ENCODE results near the gene KLHDC8B.
A peak's percentile ranks its signal among the peaks of the same experiment; 100 is the strongest.

The KLHDC8B gene

DNA sequence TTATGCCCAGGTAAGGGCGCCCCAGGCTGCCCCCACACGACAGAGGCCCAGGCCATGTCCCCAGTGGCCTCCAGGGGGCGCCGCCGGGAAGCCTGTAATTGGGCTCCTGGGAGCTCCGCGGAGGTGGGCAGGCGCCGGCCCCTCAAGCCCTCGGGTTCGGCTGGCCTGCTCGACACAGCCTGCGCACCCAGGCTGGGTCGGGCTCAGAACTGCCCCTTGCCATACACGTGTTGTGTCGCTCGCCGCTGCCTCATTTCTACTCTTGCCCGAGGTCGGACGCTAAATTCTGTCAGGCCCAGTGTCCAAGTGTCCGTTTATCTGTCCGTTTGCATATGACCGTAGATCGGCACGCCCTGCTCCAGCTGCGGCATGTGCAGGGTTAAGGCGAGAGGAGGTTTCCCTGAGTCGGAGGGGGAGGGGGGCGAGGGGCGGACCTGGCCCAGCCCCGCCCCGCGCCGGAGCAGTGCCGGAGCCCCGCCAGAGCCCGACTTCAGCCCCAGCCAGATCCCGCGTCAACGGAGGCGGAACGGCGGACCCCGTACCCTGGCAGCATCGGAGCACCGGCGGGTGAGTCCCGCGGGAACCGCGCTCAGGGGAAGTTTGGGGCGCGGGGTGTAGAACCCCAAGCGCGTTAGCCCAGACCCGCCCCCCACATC is at the start of gene KLHDC8B:
Gene KLHDC8B (plus strand): TSS at position 480 of the 656 bp plus-strand sequence. CDS start 1,172 bp downstream, outside the sequence.
- peak; percentile 86 for DNase-seq

DNA sequence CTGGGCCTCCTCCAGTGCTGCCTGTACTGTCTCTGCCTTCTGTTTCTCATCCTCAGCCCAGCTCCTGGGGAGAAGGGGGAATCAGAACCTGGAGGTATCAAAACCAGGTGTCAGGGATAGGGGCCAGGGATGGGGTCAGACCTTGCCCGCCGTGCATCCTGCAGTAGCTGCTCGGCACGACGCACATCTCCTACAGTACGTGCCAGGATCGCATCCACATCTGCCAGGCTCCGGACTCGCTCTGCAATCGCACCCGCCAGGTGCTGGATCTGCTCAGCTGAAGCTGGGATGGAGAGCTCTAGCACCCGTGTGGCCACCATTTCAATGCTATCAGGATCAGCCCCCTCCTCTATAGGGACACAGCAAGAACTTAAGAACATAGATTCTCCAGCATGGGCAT is 49.4 kb upstream of the KLHDC8B start:
- DNase-seq = no peak

DNA sequence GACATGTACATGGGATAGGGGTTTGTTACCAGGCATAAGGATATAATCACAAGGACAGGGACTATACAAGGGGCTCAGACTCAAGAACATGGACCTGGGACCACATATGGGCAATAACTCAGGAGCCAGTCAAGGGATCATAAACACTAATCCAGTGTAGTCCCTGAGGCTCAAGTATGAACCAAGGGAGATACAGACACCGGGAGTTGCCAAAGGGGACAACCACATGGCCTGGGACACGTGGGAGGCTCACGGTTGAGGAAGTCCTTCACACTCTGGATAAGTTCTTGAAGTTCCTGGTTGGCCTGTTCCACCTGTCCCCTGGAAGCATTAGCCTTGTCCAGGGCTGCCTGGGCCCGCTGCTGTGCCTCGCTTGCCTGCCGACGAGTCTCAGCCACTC is 48.9 kb upstream of the KLHDC8B start:
- DNase-seq = no peak

DNA sequence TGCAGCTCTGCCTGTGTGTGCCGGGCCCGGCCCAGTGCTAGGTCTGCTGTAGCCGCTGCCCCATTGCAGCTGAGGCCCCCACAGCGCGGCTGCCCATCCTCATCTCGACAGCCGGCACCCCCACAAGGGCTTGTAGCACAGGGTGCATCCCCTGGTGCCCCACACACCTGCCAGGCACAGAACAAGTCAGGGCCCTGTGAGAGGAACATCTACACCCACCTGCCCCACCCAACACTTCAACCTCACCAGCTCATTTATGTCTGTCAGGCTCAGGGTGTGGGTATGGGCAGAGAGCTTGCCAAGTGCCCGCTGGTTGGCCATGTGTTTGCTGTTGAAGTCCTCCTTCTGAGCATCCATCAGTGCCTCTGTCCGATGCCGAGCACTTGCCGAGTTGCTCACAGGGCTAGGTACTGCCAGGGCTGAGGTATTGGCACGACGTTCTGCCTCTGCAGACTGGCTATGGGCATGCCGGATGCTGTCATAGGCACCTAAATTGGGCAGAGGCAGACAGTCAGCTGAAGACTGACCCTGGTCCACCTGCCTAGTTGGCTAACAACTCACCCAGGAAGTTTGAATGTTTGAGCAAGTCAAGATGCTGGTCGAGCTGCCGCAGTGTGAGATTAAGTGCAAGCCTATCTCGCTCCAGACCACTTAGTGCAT is 48.4 kb upstream of the KLHDC8B start:
- no peak for DNase-seq

DNA sequence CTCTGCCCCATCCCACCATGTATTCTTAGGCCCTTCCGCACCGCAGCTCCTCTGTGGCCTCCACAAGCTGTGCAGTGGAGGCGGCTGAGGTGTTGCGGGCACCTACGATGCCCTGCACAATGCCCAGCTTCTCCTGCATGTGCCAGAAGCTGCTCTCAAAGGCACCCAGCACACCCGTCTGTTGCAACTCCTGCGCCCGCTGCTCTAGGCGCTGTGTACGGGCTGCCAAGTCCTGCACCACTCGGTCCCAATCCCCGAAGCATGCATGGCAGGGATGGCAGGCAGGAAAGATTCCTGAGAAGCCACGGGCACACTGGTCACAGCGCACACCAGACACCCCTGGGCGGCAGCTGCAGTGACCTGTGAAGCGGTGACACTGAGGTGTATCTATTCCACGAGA is 47.7 kb upstream of the KLHDC8B start:
- DNase-seq = no peak

DNA sequence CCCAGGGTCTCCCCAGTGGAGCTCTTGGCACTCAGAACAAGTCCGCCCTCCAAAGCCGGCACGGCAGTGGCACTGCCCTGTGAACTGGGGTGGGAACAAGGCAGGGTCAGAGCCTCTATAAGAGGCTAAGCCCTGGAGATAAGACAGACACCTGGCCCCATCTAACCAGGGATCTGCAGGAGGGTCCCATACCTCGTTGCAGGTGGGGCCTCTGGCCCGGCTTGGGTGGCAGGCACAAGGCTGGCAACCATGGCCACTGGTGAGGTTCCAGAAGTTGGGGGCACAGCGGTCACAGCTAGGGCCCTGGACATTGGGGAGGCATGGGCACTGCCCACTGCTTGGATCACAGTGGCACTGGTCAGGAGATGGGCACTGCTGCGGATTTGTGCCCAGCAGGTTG is 47.2 kb upstream of the KLHDC8B start:
- DNase-seq = no peak

DNA sequence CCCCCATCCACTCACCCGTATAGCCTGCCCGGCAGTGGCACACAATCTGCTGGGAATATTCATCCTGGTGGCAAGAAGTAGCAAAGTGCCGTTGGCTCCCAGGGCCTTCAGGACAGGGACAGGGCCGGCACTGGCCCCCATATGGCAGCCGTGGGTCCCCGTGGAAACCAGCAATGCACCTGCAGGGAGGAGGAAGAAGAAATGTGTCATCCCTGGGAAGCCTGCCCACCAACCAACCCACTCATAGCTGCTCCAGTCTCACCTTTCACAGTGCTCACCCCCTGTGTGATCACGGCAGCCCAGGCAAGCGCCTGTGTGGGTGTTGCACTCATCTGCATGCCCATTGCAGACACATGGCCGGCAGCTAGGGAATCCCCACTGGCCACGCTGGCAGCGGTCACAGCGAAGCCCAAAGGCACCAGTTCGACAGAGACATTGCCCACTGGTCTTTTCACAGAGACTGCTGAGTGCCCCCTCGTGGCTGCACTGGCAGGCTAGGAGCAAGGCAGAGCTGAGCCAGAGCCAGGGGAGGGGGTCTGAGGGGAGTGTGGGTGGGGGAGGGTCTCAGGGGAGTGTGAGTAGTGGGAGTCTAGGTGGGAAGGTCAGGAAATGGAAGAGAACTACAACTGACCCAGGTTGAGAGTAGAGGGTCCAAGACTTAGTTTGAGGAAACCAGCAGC is 46.3 kb upstream of the KLHDC8B start:
- DNase-seq = no peak

DNA sequence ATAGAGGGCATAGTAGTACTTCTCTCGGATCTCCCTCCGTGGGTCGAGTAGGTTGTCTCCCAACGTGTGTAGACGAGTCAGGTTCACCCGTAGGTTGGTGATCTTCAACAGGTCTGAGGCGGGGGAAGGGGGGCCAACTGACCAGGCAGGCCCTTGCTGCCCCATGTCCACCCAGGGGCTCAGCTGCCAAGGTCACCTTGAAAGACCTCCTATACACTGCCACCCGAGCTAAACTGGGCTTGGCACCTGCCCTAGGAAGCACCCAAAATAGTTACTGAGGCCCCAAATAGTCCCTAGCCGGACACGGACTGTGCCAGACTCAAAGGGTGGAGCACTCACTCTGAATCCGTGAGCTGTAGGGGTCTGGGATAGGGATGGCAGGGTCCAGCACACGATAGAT is 40.4 kb upstream of the KLHDC8B start:
- no peak for DNase-seq

DNA sequence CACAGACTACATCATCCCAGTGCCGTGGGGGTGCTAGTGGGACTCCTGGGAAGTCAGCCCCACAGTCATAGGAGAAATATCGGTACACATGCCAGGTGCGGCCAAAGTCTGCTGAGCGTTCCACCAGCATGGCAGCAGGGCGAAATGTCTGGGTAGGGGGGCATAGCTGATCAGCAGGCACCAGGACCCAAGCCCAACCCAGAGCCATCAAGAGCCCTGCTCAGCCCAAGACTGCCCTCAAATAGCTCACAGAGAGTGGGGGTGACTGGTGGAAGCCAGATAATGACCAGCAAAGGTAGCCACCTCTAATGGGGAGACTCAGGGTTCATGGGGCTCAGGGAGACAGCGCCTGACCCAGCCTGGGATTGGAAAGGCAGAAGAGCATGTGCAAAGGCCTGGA is 39.8 kb upstream of the KLHDC8B start:
- DNase-seq = no peak

DNA sequence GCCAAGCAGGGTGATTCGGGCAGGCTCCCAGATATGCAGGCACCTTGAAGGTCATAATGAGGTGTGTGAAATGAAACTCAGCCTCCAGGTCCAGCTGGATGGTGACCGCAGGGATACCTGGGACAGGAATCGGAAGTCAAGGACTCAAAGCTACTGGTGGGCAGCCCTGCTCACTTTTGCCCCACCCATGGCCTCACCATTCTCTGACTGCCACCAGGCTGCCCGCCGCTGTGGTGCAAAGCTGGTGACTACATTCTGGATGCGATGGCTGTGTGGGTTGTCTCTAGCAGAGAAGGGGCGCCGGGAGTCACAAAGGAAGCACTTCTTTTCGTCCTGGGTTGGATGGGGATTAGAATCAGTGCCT is 39.3 kb upstream of the KLHDC8B start:
- DNase-seq = no peak

DNA sequence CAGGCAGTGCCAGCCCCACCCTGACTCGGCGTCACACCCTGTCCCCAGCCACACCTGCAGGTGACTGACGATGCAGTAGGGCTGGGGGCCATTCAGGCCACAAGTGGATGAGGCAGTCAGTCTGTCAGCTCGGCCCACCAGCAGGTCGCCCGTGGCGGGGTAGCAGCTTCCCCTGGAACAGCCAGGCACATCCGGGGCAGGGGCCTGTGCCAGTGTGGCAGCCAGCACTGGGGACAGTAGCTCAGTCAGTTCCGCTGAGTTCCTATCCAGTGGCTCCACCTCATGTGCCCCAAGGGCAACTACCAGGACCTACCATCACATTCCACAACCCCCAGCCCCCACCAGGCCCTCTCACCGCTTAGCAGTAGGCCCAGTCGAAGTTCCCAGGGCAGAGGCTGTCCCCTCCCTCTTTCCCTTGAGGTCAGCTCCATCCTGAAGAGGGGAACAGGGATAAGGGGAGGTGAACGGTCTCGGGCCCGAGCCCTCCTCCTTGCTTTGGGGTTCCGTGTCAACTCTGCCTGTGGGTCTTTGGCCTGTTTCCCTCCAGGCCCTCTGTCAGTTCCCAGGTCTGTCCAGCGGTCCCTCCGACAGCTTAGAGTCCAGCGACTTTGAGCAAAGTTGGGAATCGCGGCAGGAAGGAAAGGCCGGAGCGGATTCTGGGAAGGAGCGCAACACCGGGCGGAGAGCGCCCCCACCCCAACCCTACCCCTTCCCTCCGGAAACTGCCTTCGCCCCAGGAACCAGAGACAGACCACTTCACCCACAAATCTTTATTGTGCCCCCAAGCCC is 38.8 kb upstream of the KLHDC8B start, which contains the start of gene LAMB2:
Gene LAMB2 (minus strand): TSS at position 614 of the 789 bp plus-strand sequence. CDS start 183 bp downstream, at position 431.
- no peak for DNase-seq

DNA sequence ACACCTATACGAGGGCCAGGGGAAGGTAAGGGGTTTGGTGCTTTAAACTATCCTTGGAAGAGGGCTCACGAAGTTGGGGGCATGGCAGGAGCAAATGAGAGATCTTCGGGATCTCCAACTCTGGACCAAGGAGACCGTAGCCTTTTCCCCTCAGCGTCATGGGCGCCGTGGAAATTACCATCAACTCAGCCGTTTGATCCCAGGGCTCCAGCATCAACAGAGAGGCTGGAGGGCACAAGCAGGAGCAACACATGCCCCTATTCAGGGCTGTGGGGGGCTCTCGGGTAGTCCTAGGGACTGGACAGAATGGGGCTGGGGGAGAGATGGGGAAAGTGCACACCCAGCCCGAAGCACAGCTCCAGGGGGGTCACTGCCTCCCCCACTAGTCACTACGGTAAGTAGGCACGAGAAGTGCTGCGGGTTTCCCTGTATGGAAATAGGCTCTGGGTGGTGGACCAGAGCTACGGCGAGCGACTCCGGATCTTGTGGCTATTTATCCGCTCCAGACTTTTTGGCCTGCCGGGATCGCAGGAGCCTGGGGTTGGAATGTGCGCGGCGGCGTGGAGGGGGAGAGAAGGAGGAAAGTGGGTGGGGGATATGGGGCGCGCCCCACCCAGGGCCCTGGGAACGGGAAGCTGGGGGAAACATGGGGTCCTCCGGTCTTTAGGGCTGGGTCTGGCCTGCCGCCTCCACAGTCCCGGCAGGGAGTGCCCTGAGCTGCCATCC is 38.0 kb upstream of the KLHDC8B start:
- no peak for DNase-seq

DNA sequence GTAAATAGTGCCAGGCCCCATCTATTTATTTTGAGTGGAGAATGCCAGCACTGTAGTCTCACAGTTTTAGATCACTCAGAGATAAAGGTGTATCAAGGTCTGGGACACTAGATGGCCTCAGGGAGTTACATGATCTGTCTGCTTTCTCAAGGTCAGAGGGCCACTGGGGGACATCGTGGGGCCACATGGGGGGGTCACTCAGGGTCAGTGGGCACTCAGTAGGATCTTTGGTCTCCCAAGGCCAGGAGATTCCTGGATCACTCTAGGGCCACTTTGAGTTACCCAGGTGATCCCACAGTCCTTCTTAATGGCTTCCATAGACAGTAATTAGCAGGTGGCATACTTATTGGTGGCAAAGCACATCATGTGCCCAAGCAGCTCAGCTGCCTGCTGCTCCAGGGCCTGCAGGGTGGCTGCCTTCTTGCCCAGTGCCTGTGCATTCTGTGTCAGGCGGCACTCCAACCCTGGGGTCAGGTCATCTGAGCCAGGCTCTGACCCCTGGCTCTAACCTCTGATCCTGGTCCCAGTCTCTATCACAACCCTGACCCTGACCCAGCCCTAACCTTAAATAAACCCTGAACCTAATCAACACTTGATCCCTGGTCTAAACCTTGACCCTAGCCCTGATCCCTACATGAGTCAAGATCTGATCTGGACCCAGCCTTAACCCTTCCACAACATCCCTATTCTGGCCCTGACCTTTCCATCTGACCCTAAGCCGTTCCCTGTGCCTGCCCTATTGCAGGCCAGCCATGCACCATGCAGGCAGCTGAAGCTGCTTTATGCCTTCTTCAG is 36.7 kb upstream of the KLHDC8B start:
- DNase-seq = no peak

DNA sequence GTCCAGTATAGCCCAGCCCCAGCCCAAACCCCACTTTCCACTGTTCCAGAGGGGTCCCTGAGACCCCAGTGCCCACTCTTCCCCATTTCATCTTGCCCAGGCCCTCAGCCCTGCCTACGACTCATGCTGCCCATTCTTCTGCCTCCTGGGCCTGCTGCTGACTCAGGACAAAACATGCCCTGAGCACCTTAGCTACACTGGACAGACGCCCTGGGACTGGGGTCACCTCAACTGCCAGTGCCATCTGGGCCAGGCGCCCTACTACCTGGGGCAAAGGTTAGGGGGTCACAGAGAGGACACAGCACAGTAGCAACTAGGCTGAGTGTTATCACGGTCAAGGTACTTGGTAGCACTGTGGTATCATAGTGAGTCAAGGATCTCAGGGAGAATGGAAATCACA is 35.9 kb upstream of the KLHDC8B start:
- DNase-seq = no peak

DNA sequence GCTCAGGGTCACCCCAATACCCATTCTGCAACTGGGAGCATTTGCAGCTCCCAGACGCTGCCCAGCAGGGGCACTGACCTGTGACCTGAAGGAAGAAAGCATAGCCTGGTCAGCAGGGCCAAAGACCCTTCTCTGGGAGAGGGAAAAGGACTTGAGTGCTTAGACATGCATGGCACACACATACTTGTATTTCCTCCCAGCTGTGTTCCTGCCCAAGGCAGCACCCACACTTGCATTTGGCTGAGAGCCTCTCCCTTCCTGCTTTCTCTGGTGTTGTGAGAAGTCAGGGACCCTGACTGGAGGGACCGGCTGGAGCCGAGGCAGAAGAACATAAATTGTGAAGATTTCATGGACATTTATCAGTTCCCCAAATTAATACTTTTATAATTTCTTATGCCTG is 31.3 kb upstream of the KLHDC8B start:
- DNase-seq = no peak

DNA sequence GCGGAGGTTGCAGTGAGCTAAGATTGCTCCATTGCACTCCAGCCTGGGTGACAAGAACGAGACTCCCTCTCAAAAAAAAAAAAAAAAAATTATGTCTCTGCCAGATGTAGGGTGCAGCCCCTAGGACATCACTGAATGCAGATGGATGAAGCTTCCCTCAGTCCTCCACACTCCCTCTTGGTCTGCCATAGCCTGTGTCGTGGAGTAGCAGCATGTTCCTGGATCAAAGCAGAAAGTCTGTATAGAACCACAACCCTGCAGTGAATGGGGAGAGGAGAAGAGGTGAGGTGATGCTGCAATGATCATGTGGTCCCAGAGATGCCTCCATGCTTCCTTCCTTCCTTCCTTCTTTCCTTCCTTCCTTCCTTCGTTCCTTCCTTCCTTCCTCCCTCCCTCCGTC is 23.2 kb upstream of the KLHDC8B start:
- no peak for DNase-seq

DNA sequence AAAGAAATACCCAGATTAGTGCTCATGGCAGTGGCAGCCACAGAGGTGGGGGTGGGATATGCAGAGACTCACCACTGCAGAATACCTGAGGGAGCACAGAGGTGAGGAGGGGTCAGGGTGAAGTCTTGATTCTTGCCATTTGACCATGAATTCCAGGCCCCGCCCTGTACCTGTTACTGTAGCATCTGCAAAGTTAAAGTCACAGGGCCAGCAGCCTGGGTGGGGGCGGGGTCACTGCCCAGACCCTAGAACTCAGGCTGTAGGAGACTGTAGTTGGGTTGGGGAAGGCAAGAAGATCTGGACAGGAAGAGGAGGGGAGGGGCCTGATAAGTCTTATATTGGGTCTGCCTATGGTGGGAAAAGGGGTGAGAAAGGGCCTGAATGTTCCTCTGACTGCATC is 19.8 kb upstream of the KLHDC8B start:
- no peak for DNase-seq

DNA sequence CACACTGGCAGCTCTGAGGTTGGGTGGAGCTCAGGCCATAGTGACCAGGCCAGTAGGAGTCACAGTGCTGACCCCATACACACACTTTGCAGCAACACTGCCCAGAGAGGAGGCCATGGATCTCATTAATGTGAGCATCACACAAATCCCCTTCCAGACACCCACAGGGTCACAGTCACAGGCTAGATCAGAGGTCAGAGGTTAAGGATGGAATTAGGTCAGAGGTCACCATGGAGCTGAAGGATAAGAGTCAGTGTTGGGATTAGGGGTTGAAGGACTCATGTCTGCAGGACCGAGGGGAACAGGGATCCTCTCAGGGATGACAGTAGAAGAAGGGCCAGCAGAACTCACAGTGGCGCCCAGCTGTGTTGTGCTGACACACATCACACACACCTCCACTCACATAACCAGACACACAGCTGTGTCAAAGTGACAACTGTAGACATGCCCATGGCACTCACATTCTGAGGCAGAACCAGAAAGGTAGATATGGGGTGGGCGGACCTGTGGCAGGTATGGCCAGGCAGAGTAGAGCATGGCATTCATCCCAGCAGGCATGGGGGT is 18.0 kb upstream of the KLHDC8B start:
- no peak for DNase-seq

DNA sequence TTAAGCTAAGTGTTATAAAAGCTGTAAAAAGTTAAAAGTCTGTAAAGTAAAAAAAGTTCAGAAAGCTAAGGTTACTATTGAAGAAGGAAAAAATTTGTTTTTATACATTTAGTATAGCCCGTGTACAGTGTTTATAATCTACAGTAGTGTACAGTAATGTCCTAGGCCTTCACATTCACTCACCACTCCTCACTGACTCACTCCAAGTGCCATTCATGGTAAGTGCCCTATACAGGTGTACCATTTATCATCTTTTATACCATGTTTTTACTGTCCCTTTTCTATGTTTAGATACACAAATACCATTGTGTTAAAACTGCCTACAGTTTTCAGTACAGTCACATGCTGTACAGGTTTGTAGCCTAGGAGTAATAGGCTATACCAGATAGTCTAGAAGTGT is 14.1 kb upstream of the KLHDC8B start:
- DNase-seq = no peak

DNA sequence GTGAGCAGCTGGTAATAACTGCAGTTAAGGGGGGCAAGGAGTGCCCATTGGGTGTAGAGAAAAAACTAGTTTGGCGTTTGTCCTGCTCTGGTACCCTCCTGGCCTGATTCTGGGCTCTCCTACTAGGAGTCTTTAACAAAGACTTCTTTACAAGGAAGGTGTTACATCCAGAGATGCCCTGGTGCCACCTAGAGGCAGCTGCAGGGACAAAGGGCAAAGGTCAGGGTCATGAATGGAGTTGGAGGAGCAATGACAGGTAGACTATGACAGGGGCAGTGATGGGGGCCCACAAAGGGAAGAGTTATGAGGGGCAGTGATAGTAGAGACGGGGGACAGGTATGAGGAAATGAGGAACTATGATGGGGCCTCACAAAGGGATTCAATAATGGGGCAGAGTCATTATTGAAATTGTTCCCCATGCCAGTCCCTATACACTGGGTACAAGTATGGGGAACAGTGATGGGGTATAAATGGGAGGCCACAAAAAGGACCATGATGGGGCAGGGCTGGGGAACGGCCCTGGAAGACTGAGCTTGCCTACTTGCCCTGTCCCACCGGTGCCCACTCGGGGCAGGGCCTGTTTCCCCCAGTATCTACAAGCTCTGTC is 13.2 kb upstream of the KLHDC8B start:
- DNase-seq = peak; percentile 65

DNA sequence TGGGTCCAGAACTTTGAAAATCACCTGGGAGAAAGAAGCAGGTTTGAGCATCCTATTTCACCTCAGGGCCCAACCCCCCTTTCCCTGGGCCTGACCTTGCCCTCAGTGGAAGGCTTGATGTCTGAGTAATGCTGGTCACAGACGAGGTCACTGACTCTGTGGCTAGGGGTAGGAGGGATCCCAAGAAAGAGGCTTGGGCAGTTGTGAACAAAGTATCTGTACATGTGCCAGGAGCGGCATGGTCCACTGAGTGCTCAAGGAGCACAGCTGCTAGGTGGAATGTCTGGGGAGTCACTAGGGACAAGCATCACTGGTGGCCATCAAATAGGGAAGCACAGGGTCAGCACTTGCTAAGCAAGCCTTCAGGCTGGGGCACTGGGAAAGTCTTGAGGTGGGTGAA is 12.6 kb upstream of the KLHDC8B start:
- no peak for DNase-seq
